ENCODE results near the gene FARSA.
"Not testable (repeated sequence)": the region's sequence is repeated elsewhere in the genome, so short reads cannot be mapped to it uniquely, and the experiment has no call there.

FARSA gene

DNA sequence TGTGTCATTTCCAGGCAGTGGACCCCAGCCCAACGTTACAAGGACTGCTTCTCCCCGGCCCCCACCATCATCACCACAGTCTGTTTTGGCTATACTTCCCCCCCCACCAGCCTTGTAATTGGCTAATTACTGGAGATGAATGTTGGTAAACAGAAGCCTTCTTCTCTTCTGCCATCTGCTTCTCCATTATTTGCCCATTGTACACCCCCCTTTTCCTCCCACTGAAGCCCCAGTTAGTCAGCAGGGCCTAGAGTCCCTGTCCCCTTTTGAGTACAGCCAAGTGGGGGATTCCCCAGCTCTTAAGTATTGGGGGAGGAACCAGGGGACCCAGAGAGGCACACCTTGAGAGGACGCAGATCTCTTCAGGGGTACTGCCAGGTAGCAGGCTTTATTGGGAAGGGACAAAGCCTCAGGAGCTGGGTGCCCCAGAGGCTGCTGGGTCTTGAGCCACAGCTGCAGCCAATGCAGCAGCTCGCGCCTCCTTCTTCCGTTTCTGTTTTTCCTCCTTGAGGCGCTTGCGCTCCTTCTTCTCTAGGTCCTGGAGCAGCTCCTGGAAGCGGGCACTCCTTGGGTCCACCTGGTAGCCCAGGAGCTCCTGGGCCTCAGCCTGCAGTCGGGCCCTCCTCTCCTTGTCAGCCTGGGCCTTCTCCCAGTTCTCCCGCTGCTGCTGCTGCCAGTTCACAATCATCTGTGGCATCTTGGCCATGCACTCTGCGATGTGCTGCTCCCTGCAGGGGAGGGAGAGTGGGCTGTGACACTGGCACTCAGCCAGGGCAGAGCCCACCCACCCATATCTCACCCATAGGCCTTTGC is 20.5 kb upstream of the FARSA start:
- no peak for DNase-seq

DNA sequence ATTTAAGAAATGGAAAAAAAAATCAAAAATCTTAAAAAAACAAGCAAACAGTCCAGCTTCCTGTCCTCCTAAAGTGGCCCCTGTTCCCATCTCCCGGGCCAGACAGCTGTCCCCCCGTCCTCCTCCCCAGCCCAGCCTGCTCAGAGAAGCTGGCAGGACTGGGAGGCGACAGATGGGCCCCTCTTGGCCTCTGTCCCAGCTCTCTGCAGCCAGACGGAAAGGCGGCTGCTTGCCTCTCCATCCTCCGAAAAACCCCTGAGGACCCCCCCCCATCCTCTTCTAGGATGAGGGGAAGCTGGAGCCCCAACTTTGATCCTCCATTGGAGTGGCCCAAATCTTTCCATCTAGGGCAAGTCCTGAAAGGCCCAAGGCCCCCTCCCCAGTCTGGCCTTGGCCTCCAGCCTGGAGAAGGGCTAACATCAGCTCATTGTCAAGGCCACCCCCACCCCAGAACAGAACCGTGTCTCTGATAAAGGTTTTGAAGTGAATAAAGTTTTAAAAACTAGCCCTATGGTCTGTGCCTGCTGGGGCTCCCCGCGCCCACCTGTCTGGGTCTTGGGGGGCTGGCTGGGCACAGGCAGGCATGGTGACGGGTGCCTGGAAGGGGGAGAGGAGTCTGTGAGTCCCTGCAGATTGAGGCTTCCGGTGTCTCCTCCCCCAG is 19.8 kb upstream of the FARSA start:
- DNase-seq: no peak

- DNase-seq: peak; percentile 77
These were observed 19.1 kb upstream of the FARSA start for GRCh38 chr19:12952488-12953137.

DNA sequence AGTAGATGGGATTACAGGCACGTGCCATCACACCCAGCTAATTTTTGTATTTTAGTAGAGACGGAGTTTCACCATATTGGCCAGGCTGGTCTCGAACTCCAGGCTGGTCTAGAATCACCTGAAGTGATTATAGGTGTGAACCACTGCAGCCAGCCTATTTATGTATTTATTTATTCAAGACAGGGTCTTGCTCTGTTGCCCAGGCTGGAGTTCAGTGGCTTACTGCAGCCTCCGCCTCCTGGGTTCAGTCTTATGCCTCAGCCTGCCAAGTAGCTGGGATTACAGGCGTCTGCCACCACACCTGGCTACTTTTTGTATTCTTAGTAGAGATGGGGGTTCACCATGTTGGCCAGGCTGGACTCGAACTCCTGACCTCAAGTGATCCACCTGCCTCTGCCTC is 18.5 kb upstream of the FARSA start:
- not testable (repeated sequence) for DNase-seq

GRCh38 chr19:12949363-12950283 is 16.1 kb upstream of the FARSA start:
- DNase-seq: no peak

- DNase-seq: no peak
These were observed 15.3 kb upstream of the FARSA start for GRCh38 chr19:12948612-12949362.

DNA sequence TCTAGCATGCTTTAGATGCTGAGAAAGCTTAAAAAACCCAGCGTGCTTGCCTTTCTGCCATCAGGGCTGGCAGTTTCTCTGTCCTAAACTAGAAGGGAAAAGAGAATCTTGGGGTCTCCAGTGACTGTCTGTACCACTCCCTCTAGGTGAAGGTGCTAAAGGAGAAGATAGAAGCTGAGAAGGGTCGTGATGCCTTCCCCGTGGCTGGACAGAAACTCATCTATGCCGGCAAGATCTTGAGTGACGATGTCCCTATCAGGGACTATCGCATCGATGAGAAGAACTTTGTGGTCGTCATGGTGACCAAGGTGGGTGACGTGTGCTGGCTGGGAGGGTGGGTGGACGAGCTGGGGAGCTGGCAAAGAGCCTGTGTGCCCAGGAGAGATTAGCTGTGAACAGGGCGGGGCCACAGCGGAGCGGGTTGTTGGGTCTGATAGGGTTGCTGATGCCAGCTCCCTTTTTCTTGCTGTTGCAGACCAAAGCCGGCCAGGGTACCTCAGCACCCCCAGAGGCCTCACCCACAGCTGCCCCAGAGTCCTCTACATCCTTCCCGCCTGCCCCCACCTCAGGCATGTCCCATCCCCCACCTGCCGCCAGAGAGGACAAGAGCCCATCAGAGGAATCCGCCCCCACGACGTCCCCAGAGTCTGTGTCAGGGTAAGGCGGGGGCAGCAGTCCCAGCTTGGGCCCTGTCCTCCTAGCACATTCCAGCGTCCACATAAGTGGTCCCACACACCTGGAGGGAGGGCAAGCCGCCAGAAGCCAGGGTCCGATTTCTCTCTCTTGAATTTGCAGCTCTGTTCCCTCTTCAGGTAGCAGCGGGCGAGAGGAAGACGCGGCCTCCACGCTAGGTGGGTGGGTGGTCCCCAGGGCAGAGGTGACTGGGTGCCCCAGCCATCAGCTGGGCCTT is 14.4 kb upstream of the FARSA start:
- no peak for DNase-seq

DNA sequence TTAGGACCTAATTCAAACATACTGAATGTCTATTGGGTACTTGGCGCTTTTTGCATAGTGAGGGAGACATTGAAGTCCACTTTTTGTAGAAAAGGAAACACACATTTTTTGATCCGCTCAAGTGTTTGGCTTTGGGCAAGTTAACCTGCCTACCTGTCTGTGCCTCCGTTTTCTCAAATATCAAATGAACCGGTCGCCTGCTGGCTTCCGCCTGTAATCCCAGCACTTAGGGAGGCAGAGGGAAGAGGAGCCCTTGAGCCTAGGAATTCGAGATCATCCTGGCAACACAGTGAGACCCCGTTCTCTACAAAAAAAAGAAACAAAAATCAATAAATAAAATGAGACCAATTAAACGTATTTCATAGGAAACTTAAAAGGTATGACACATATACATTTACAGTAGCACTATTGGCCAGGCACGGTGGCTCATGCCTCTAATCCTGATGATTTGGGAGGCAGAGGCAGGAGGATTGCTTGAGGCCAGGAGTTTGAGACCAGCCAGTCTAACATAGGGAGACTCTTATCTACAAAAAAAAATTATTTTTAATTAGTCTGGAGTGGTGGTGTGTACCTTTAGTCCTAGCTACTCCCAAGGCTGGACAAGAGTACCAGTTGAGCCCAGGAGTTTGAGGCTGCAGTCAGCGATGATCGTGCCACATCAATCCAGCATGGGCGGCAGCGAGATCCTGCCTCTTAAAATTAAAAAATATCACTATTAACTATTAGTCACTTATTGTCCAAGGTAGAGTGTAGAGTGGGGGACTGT is 13.4 kb upstream of the FARSA start:
- no peak for DNase-seq

DNA sequence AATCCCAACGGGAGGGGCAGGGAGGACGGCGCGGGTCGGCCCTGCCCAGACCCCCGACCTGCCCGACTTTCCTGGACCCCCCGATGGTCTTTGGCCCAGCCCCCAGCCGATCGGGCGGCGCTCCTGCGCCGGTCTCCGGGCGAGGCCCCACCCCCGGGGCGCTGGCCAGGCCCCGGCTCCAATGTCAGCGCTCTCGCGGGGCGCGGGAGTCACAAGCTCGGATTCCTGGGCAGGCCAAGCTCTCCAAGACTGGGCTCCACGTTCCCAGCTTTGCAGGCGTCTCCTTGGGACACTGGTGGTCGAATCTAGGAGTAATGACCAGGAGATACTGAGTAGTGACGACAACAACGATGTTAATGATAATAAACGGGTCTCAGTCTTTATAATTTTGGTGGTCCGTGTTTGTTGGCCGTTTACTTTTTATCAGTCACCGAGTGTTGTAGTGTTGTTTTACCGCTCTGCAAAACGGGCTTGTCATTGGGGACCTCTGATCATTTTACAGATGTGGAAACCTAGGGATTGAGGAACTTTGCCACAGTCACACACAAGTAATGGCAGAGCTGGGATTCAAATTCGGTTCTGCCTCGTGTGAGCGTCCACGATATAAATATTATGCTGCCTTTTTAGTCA is 12.7 kb upstream of the FARSA start:
- DNase-seq: peak; percentile 77

GRCh38 chr19:12945479-12946091 is 12.1 kb upstream of the FARSA start, which contains the start of gene RAD23A:
TSS of gene RAD23A (plus strand) at chr19:12945862. CDS start at chr19:12945949, 87 bp downstream.
- DNase-seq: peak; percentile 98

GRCh38 chr19:12944104-12944674 is 10.7 kb upstream of the FARSA start:
- DNase-seq: no peak

- no peak for DNase-seq
These were observed 10.0 kb upstream of the FARSA start for GRCh38 chr19:12943437-12944044.

- no peak for DNase-seq
These were observed 7.4 kb upstream of the FARSA start for GRCh38 chr19:12940897-12941296.

GRCh38 chr19:12939975-12940423 is 6.5 kb upstream of the FARSA start:
- no peak for DNase-seq

DNA sequence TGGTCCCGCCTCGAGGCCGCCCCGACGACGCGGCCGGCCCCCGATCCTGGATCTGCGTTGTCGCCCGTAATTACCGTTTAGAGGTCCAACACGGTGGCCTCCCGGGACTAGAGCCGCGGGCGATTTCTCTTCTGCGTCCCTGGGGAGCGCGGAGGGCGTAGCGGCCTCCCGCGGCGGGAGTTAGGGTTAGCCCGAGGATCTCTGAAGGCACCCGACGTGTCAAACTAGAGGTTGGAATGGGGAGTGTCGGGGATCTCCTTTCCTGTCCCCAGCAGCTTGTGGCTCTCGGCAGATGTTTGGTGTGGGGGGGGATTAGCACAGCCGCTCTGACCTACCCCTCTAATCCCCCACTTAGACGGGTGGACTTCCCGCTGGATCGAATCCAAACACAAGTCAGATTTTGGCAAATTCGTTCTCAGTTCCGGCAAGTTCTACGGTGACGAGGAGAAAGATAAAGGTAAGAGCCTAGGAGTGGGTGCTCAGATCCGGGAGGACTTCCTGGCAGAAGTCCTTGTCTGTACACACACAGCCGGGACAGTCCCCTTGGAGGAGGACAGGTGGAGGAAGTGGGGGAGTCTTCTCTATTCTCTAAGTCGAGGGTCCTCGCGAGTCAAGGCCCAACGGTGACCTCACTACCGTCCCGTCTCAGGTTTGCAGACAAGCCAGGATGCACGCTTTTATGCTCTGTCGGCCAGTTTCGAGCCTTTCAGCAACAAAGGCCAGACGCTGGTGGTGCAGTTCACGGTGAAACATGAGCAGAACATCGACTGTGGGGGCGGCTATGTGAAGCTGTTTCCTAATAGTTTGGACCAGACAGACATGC is 5.5 kb upstream of the FARSA start:
- DNase-seq: peak; percentile 32

DNA sequence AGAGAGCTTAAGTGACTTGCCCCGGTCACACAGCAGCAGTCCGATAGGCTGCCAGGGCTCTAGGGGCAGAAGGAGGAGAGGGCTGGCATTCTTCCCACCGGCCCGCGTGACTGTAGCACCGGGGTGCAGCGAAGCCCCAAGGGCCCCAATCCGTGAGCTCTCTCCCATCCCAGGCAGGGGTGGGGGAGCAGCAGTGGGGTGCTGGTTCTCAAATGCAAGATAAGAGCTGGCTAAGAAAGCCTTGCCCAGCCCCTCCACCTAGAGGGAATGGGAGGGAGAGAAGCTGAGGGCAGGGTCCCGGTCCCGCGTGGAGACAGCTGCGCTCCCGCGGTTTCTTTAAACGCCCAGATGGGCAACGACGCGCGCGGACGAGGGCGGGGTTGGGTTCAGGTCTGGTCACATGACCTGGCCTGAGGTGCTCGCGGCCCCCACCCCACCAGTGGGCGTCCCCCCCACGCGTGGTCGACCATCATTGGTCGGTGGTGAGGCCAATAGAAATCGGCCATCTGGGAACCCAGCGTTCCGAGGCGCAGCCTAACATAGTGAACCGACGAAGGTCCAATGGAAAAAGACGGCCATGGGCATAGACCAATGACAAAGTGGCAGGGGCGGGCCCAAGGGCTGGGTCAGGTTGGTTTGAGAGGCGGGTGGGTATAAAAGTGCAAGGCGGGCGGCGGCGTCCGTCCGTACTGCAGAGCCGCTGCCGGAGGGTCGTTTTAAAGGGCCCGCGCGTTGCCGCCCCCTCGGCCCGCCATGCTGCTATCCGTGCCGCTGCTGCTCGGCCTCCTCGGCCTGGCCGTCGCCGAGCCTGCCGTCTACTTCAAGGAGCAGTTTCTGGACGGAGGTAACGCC is 4.6 kb upstream of the FARSA start, which contains the start of gene CALR:
Gene CALR (plus strand): TSS at position 683 of the 852 bp plus-strand sequence. CDS start 71 bp downstream, at position 754.
- DNase-seq: peak; percentile 100

Data from fibroblast of upper back skin (primary cell).